HepG2 (cell line): ENCODE data around the gene BLMH. TPM values are rescaled to one million over a fixed set of nuclear protein-coding genes. Genes with fewer than 3 reads are reported as not detected.

ENCODE experiments used
- ATAC-seq: fragments of 200-7000 bp; cut with Tn5 transposase; 3 replicates; pipeline ENCODE4 v1.9.1; 2020; ENCODE audit warnings: mild to moderate bottlenecking, moderate library complexity
- BruUV-seq: library from RNA; stranded (reverse); fragments of 400-500 nt; replicated peaks from 2 replicates; lab custom pipeline; 2021; lab: Mats Ljungman, UMichigan
- CTCF ChIA-PET: fragments of 300-600 bp; formaldehyde crosslinking; extraction: SDS; loops from one replicate; lab custom pipeline; 2021; ENCODE audit warnings: low total read pairs, inconsistent platforms, low intra/inter-chr PET ratio; lab: Yijun Ruan, JAX
- POLR2A ChIA-PET: fragments of 350-600 bp; sonication (Branson Sonifier 250); formaldehyde crosslinking; loops from one replicate; lab custom pipeline; 2020; ENCODE audit warnings: antibody characterized with exemption, inconsistent platforms; lab: Yijun Ruan, JAX
- DNase-seq: peaks from one replicate; pipeline ENCODE4 v3.0.0-alpha.2; 2015; ENCODE audit warnings: low spot score
- FAIRE-seq: peaks from 3 replicates; lab custom pipeline; 2011; peaks lifted over from hg19 to GRCh38; lab: Jason Lieb, UNC
- H2AFZ ChIP-seq: one replicate; pipeline ENCODE4 v1.6.1; 2011; ENCODE audit warnings: low read length, inconsistent platforms
- H3K27ac ChIP-seq: fragments of 300-600 bp; 3 replicates; pipeline ENCODE4 v1.8.0; 2011; ENCODE audit warnings: mixed run types, mild to moderate bottlenecking, mixed read lengths, low read length, inconsistent platforms; ENCODE audit not compliant: insufficient read depth; ENCODE audit errors: extremely low read length
- H3K27me3 ChIP-seq, 2 experiments: fragments of 200-600 bp in 1 of 2; 2 replicates in 1 of 2; 3 replicates in 1 of 2; pipeline versions ENCODE4 v1.6.0 to v1.8.0; 2011; ENCODE audit warnings: low read length in 2 of 2, mild to moderate bottlenecking in 2 of 2, moderate library complexity in 2 of 2, inconsistent platforms in 1 of 2; ENCODE audit not compliant: insufficient read depth in 2 of 2, control insufficient read depth in 1 of 2
- H3K36me3 ChIP-seq, 2 experiments: fragments of 200-600 bp in 1 of 2; replicated peaks in 1 of 2; 2 replicates in 1 of 2; 3 replicates in 1 of 2; pipeline versions ENCODE4 v1.5.1 to v1.8.0; 2011; ENCODE audit warnings: low read length in 2 of 2, inconsistent platforms in 1 of 2; ENCODE audit not compliant: insufficient read depth in 2 of 2, control insufficient read depth in 1 of 2
- H3K4me1 ChIP-seq: 2 replicates; pipeline ENCODE4 v1.5.1; 2012; ENCODE audit warnings: low read length, inconsistent platforms; ENCODE audit not compliant: insufficient read depth
- H3K4me2 ChIP-seq: 2 replicates; pipeline ENCODE4 v1.6.0; 2011; ENCODE audit warnings: low read depth, low read length, inconsistent platforms
- H3K4me3 ChIP-seq, 3 experiments: fragments of 200-600 bp in 1 of 3; sonication (generic), shearing (Covaris generic) in 1 of 3; replicated peaks in 1 of 3; 2 replicates each; pipeline ENCODE4 v1.5.1; 2011 to 2016; ENCODE audit warnings: low read length in 3 of 3, inconsistent platforms in 2 of 3, low read depth in 2 of 3, mild to moderate bottlenecking in 2 of 3, control low read depth in 1 of 3, mixed read lengths in 1 of 3; ENCODE audit not compliant: insufficient read depth in 1 of 3
- H3K79me2 ChIP-seq: one replicate; pipeline ENCODE4 v1.6.1; 2011; ENCODE audit warnings: low read length, inconsistent platforms; ENCODE audit not compliant: insufficient read depth
- H3K9ac ChIP-seq: 2 replicates; pipeline ENCODE4 v1.6.0; 2011; ENCODE audit warnings: mild to moderate bottlenecking, low read depth, low read length, inconsistent platforms; ENCODE audit not compliant: insufficient read depth
- H3K9me3 ChIP-seq: 2 replicates; pipeline ENCODE4 v1.5.1; 2012; ENCODE audit warnings: mild to moderate bottlenecking, low read length
- H4K20me1 ChIP-seq: 2 replicates; pipeline ENCODE4 v1.6.0; 2011; ENCODE audit warnings: inconsistent platforms, mild to moderate bottlenecking, low read length, moderate library complexity; ENCODE audit not compliant: insufficient read depth
- KLF6 ChIP-seq: IDR thresholded peaks from 2 replicates; pipeline ENCODE4 v1.8.0; 2016; ENCODE audit warnings: missing biosample characterization, missing genetic modification reagents
- MLX ChIP-seq: IDR thresholded peaks from 2 replicates; pipeline ENCODE4 v1.6.1; 2016
- POGZ ChIP-seq: sonication (generic); formaldehyde crosslinking; IDR thresholded peaks from 2 replicates; pipeline ENCODE4 v1.4.0; 2020; ENCODE audit warnings: mild to moderate bottlenecking, missing genetic modification reagents
- ZNF263 ChIP-seq: sonication (generic); formaldehyde crosslinking; IDR thresholded peaks from 2 replicates; pipeline ENCODE4 v1.4.0; 2020; ENCODE audit warnings: missing genetic modification reagents
- ZNF691 ChIP-seq: sonication (generic); formaldehyde crosslinking; IDR thresholded peaks from 2 replicates; pipeline ENCODE4 v1.4.0; 2020; ENCODE audit warnings: missing genetic modification reagents, low read depth, mild to moderate bottlenecking, borderline replicate concordance
- WGBS: methylation state at CpG from one replicate; pipeline ENCODE4 v1.1.6; 2017; ENCODE audit warnings: low lambda C conversion rate; 5-methylcytosine and 5-hydroxymethylcytosine counted together
- in situ Hi-C: cut with HindIII; loops from 2 replicates; pipeline ENCODE4 v1.10.0; 2017; ENCODE audit warnings: low pct_unique_long_range_greater_than_20kb; ENCODE audit not compliant: extremely low pct_ligation_motif_present
- intact Hi-C: fragments of 100-400 bp; cut with micrococcal nuclease; formaldehyde crosslinking; loops from one replicate; pipeline ENCODE4 v1.10.0; 2022; ENCODE audit not compliant: unreplicated experiment
- polyA plus RNA-seq, 8 experiments: library from polyadenylated mRNA; depleted of rRNA in 3 of 8; stranded (reverse) in 7 of 8; unstranded in 1 of 8; fragments of >200 nt; fragmentation: Illumina TruSeq in 4 of 8; extraction: Trizol in 4 of 8; gene quantifications; 2 replicates each; pipeline versions ENCODE4 v1.2.1 to v1.2.3, GENCODE V29; 2011 to 2016; ENCODE audit warnings: low read depth in 4 of 8, missing spikeins in 1 of 8, mixed read lengths in 1 of 8; ENCODE audit not compliant: insufficient read depth in 1 of 8
- total RNA-seq, 5 experiments: library from RNA; depleted of rRNA; stranded (reverse); fragments of >200 nt; fragmentation: Illumina TruSeq; extraction: Trizol; gene quantifications; 2 replicates each; pipeline ENCODE4 v1.2.3, GENCODE V29; 2016; ENCODE audit warnings: low read depth in 1 of 5
- TF ChIP-seq, protein P1 (sequence below): sonication (generic); formaldehyde crosslinking; IDR thresholded peaks from 2 replicates; pipeline ENCODE4 v1.4.0; 2020; ENCODE audit warnings: missing genetic modification reagents, borderline replicate concordance
- TF ChIP-seq, protein P2 (sequence below): sonication (generic); formaldehyde crosslinking; IDR thresholded peaks from 2 replicates; pipeline ENCODE4 v1.5.0; 2020; ENCODE audit warnings: missing genetic modification reagents
- TF ChIP-seq, protein P3 (sequence below): sonication (generic); formaldehyde crosslinking; IDR thresholded peaks from 2 replicates; pipeline ENCODE4 v1.8.0; 2022; ENCODE audit warnings: missing genetic modification reagents, mild to moderate bottlenecking, inconsistent platforms, borderline replicate concordance

BLMH gene
- total and polyA plus RNA-seq, 2 of the 13 experiments (the other 11 are each of a cell fraction or from before 2014, with no cell fraction given) = 12.1 to 41.0 TPM

DNA sequence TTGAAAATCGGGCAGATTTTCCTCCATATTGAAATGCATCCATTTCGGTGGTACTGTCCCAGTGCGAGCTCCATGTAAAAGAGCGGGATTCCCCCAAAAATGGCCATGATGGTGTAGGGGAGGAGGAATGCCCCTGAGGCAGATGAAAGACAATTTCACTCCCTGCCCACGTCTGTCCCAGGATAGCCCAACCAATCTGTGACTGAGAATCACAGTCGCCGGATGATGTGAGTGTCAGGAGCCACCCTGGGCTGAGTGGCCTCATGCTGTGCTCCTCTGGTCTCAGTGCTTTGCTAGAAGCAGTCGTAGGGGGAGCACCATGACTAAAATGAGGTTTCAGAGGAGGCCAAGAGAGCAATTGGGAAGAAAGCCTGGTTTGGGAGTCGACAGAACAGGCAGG is 72.9 kb downstream of the BLMH start:
- Histone ChIP-seq H3K4me3 (no peak overlapping the region), H3K36me3 (peaks cover 0 to 2% of the 10 kb centered on the region in 2 experiments; a peak in 1 of 5 replicates), H3K9ac (no peak overlapping the region), H4K20me1 (no peaks in the 10 kb centered on the region), H3K79me2 (no peaks in the 10 kb centered on the region), H2AFZ (no peak overlapping the region), H3K4me1 (peaks cover 52% of the 10 kb centered on the region), H3K9me3 (no peaks in the 10 kb centered on the region), H3K27me3 (no peaks in the 10 kb centered on the region), H3K4me2 (no peak overlapping the region), H3K27ac (no peak overlapping the region)
- no peak for DNase-seq
- ATAC-seq = no peak
- in situ Hi-C loops (no loop called here), intact Hi-C loops (no loop called here)
- WGBS = 96% methylated on average over 9 of the region's 9 CpGs
- ChIA-PET CTCF (no interaction called here), POLR2A (no interaction called here)
- TF ChIP-seq, protein P1, sequence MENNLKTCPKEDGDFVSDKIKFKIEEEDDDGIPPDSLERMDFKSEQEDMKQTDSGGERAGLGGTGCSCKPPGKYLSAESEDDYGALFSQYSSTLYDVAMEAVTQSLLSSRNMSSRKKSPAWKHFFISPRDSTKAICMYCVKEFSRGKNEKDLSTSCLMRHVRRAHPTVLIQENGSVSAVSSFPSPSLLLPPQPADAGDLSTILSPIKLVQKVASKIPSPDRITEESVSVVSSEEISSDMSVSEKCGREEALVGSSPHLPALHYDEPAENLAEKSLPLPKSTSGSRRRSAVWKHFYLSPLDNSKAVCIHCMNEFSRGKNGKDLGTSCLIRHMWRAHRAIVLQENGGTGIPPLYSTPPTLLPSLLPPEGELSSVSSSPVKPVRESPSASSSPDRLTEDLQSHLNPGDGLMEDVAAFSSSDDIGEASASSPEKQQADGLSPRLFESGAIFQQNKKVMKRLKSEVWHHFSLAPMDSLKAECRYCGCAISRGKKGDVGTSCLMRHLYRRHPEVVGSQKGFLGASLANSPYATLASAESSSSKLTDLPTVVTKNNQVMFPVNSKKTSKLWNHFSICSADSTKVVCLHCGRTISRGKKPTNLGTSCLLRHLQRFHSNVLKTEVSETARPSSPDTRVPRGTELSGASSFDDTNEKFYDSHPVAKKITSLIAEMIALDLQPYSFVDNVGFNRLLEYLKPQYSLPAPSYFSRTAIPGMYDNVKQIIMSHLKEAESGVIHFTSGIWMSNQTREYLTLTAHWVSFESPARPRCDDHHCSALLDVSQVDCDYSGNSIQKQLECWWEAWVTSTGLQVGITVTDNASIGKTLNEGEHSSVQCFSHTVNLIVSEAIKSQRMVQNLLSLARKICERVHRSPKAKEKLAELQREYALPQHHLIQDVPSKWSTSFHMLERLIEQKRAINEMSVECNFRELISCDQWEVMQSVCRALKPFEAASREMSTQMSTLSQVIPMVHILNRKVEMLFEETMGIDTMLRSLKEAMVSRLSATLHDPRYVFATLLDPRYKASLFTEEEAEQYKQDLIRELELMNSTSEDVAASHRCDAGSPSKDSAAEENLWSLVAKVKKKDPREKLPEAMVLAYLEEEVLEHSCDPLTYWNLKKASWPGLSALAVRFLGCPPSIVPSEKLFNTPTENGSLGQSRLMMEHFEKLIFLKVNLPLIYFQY (CRISPR knock-in tag) = no peak
- TF ChIP-seq KLF6 (CRISPR knock-in tag) (no peak), ZNF263 (CRISPR knock-in tag) (peak; percentile 54; the same call in 1 of the 2 replicates)
- FAIRE-seq = no peak
- BruUV-seq = no TSS peak

- Histone ChIP-seq H4K20me1 (no peaks in the 10 kb centered on the region), H3K9me3 (no peaks in the 10 kb centered on the region), H3K36me3 (peaks cover 0 to 2% of the 10 kb centered on the region in 2 experiments; a peak in 1 of 5 replicates), H3K4me3 (no peak overlapping the region)
- ATAC-seq (no peak), DNase-seq (no peak), FAIRE-seq (no peak)
- CTCF ChIA-PET = no interaction called here
- intact Hi-C loops = no loop called here
- TF ChIP-seq POGZ (CRISPR knock-in tag) = no peak
- TF ChIP-seq ZNF691 (CRISPR knock-in tag) = no peak
- TF ChIP-seq, protein P2, sequence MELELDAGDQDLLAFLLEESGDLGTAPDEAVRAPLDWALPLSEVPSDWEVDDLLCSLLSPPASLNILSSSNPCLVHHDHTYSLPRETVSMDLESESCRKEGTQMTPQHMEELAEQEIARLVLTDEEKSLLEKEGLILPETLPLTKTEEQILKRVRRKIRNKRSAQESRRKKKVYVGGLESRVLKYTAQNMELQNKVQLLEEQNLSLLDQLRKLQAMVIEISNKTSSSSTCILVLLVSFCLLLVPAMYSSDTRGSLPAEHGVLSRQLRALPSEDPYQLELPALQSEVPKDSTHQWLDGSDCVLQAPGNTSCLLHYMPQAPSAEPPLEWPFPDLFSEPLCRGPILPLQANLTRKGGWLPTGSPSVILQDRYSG (CRISPR knock-in tag) = no peak
- TF ChIP-seq MLX (CRISPR knock-in tag) = no peak
- TF ChIP-seq, protein P3, sequence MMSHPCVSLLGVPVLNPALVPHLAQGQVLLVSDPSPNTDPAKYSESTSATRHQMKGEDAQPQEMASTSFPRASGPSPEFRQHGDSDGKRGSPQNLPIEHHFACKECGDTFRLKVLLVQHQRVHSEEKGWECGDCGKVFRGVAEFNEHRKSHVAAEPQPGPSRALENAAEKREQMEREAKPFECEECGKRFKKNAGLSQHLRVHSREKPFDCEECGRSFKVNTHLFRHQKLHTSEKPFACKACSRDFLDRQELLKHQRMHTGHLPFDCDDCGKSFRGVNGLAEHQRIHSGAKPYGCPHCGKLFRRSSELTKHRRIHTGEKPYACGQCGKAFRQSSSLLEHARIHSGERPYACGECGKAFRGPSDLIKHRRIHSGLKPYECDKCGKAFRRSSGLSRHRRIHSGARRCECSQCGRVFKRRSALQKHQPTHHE (CRISPR knock-in tag) = no peak
- TF ChIP-seq, all 625 proteins: peak for 0
- in situ Hi-C loops = no loop called here
- H3K27ac ChIP-seq = no peak overlapping the region
- WGBS = 95% methylated on average over 11 of the region's 11 CpGs
- H3K9ac ChIP-seq = no peak overlapping the region
- H3K27me3 ChIP-seq = no peaks in the 10 kb centered on the region
- H3K4me2 ChIP-seq = no peak overlapping the region
- H3K79me2 ChIP-seq = no peaks in the 10 kb centered on the region
- no TSS peak for BruUV-seq
- POLR2A ChIA-PET = no interaction called here
- H2AFZ ChIP-seq = no peak overlapping the region
- peaks cover 42% of the 10 kb centered on the region for H3K4me1 ChIP-seq
Measured at GRCh38 chr17:30217746-30218245, 73.9 kb downstream of the BLMH start.
